ENCODE data around the gene CNIH3.

Gene CNIH3

GRCh38 chr1:224714553-224714952 lies 98.4 kb downstream of the CNIH3 start:
- no peak overlapping the region for H3K27ac ChIP-seq (ENCODE audit: low read length)
- no peaks in the 10 kb centered on the region for H3K27me3 ChIP-seq (ENCODE audit: insufficient read depth, low read length, poor library complexity)
- H2AFZ ChIP-seq (ENCODE audit: low read depth, low read length): no peak overlapping the region
- no peak overlapping the region for H3K4me2 ChIP-seq (ENCODE audit: insufficient read depth, low read length)
- H3K4me1 ChIP-seq (ENCODE audit: insufficient read depth, low read length): peaks cover 45% of the 10 kb centered on the region
- H3K36me3 ChIP-seq (ENCODE audit: insufficient read depth, low read length): peaks cover 3% of the 10 kb centered on the region; the same call in 1 of the 2 replicates
- H3K79me2 ChIP-seq (ENCODE audit: insufficient read depth, low read length): peaks cover 3% of the 10 kb centered on the region; the same call in 1 of the 2 replicates
- no peak overlapping the region for H3K9ac ChIP-seq (ENCODE audit: low read depth, low read length)
- peaks cover 8% of the 10 kb centered on the region for H3K9me3 ChIP-seq (ENCODE audit: insufficient read depth, low read length, severe bottlenecking)
- H4K20me1 ChIP-seq (ENCODE audit: insufficient read depth, low read length): no peaks in the 10 kb centered on the region
- DNase-seq (no peak), ATAC-seq (ENCODE audit: insufficient read depth, low read depth) (no peak)
- H3K4me3 ChIP-seq (ENCODE audit: low read depth in 1 of 2, low read length in 2 of 2): no peak overlapping the region
- TF ChIP-seq CTCF (IDR thresholded peaks at IDR 0.05; ENCODE audit: borderline replicate concordance, extremely low read depth, low read length, poor library complexity, severe bottlenecking): no peak
- TF ChIP-seq EZH2 (IDR thresholded peaks at IDR 0.05; ENCODE audit: borderline replicate concordance, low read depth, low read length, severe bottlenecking): no peak

- peak overlapping the region; percentile 92 for H3K27ac ChIP-seq (ENCODE audit: low read length)
- peaks cover 3% of the 10 kb centered on the region; the same call in 1 of the 2 replicates for H3K36me3 ChIP-seq (ENCODE audit: insufficient read depth, low read length)
- H4K20me1 ChIP-seq (ENCODE audit: insufficient read depth, low read length): no peaks in the 10 kb centered on the region
- H3K4me2 ChIP-seq (ENCODE audit: insufficient read depth, low read length): peak overlapping the region; percentile 54
- H3K9ac ChIP-seq (ENCODE audit: low read depth, low read length): peak overlapping the region; percentile 45
- TF ChIP-seq CTCF (IDR thresholded peaks at IDR 0.05; ENCODE audit: borderline replicate concordance, extremely low read depth, low read length, poor library complexity, severe bottlenecking): no peak
- peaks cover 3% of the 10 kb centered on the region; the same call in 1 of the 2 replicates for H3K79me2 ChIP-seq (ENCODE audit: insufficient read depth, low read length)
- peak; percentile 91 for DNase-seq
- H2AFZ ChIP-seq (ENCODE audit: low read depth, low read length): peak overlapping the region; percentile 52
- peak; percentile 91 for ATAC-seq (ENCODE audit: insufficient read depth, low read depth)
- peaks cover 8% of the 10 kb centered on the region for H3K9me3 ChIP-seq (ENCODE audit: insufficient read depth, low read length, severe bottlenecking)
- H3K27me3 ChIP-seq (ENCODE audit: insufficient read depth, low read length, poor library complexity): no peaks in the 10 kb centered on the region
- peaks cover 65% of the 10 kb centered on the region for H3K4me1 ChIP-seq (ENCODE audit: insufficient read depth, low read length)
- peak overlapping the region in 1 of 2 experiments; percentile 22; a peak in 1 of 4 replicates for H3K4me3 ChIP-seq (ENCODE audit: low read depth in 1 of 2, low read length in 2 of 2)
Measured at GRCh38 chr1:224718470-224719053, 102.4 kb downstream of the CNIH3 start.

- Histone ChIP-seq H2AFZ (ENCODE audit: low read depth, low read length) (no peak overlapping the region), H4K20me1 (ENCODE audit: insufficient read depth, low read length) (no peaks in the 10 kb centered on the region), H3K36me3 (ENCODE audit: insufficient read depth, low read length) (peaks cover 2% of the 10 kb centered on the region; the same call in 1 of the 2 replicates), H3K4me2 (ENCODE audit: insufficient read depth, low read length) (no peak overlapping the region), H3K27me3 (ENCODE audit: insufficient read depth, low read length, poor library complexity) (no peaks in the 10 kb centered on the region), H3K27ac (ENCODE audit: low read length) (peak overlapping the region; percentile 62), H3K79me2 (ENCODE audit: insufficient read depth, low read length) (peaks cover 3% of the 10 kb centered on the region; the same call in 1 of the 2 replicates), H3K4me1 (ENCODE audit: insufficient read depth, low read length) (peaks cover 65% of the 10 kb centered on the region), H3K9ac (ENCODE audit: low read depth, low read length) (no peak overlapping the region), H3K4me3 (ENCODE audit: low read depth in 1 of 2, low read length in 2 of 2) (no peak overlapping the region), H3K9me3 (ENCODE audit: insufficient read depth, low read length, severe bottlenecking) (peaks cover 8% of the 10 kb centered on the region)
- no peak for DNase-seq
- ATAC-seq (ENCODE audit: insufficient read depth, low read depth): no peak
- TF ChIP-seq EZH2 (IDR thresholded peaks at IDR 0.05; ENCODE audit: borderline replicate concordance, low read depth, low read length, severe bottlenecking) (no peak), CTCF (IDR thresholded peaks at IDR 0.05; ENCODE audit: borderline replicate concordance, extremely low read depth, low read length, poor library complexity, severe bottlenecking) (no peak)
Measured at GRCh38 chr1:224719716-224720115, 103.6 kb downstream of the CNIH3 start.

All from DND-41 (cell line).